Measurements from ENCODE around the gene ADGRF4.
"Not testable (repeated sequence)": the region's sequence is repeated elsewhere in the genome, so short reads cannot be mapped to it uniquely, and the experiment has no call there.

The ADGRF4 gene

DNA sequence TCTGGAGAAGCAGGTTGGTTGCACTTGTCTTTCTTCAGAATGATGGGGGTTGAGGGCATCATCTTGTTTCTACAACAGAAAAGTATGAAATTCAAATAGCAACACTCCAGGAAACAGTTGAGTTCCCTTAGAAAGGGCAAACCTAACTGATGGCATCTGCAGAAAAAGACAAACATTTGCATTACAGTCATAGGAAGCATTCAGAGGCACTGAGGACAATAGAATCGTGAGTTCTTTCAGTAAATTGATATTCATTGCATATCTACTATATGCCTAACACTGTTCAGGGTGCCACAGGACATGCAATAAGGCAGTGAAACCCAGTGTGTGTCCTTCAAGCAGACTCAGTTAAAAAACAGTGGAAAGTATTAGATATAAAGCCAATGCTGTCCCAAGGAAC lies 42.3 kb downstream of the ADGRF4 start:
- TF ChIP-seq, protein P1, sequence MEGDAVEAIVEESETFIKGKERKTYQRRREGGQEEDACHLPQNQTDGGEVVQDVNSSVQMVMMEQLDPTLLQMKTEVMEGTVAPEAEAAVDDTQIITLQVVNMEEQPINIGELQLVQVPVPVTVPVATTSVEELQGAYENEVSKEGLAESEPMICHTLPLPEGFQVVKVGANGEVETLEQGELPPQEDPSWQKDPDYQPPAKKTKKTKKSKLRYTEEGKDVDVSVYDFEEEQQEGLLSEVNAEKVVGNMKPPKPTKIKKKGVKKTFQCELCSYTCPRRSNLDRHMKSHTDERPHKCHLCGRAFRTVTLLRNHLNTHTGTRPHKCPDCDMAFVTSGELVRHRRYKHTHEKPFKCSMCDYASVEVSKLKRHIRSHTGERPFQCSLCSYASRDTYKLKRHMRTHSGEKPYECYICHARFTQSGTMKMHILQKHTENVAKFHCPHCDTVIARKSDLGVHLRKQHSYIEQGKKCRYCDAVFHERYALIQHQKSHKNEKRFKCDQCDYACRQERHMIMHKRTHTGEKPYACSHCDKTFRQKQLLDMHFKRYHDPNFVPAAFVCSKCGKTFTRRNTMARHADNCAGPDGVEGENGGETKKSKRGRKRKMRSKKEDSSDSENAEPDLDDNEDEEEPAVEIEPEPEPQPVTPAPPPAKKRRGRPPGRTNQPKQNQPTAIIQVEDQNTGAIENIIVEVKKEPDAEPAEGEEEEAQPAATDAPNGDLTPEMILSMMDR (IDR thresholded peaks at IDR 0.05; ENCODE audit: low read length) = no peak
- no peak for TF ChIP-seq EZH2 (IDR thresholded peaks at IDR 0.05; ENCODE audit: borderline replicate concordance, low read length)
- H3K27me3 ChIP-seq (ENCODE audit: insufficient read depth, low read length) = no peaks in the 10 kb centered on the region
- H3K79me2 ChIP-seq (ENCODE audit: insufficient read depth, low read length) = no peaks in the 10 kb centered on the region
- no peak overlapping the region for H3K4me3 ChIP-seq (ENCODE audit: low read depth, low read length, poor library complexity, severe bottlenecking)
- no peak overlapping the region for H2AFZ ChIP-seq (ENCODE audit: low read length)
- no peaks in the 10 kb centered on the region for H4K20me1 ChIP-seq (ENCODE audit: insufficient read depth, low read length)
- no peak overlapping the region for H3K27ac ChIP-seq (ENCODE audit: low read depth, low read length, poor library complexity, severe bottlenecking)
- H3K9me3 ChIP-seq (ENCODE audit: low read length) = no peaks in the 10 kb centered on the region
- H3F3A ChIP-seq (ENCODE audit: insufficient read depth, low read length) = no peaks in the 10 kb centered on the region
- no peaks in the 10 kb centered on the region for H3K4me1 ChIP-seq (ENCODE audit: insufficient read depth, low read length, severe bottlenecking)
- no peak overlapping the region for H3K4me2 ChIP-seq (ENCODE audit: low read length)
- H3K36me3 ChIP-seq (ENCODE audit: insufficient read depth, low read length) = no peaks in the 10 kb centered on the region
- no peak overlapping the region for H3K9ac ChIP-seq (ENCODE audit: low read length)
- H3K9me2 ChIP-seq (ENCODE audit: low read depth, low read length) = no peaks in the 10 kb centered on the region

DNA sequence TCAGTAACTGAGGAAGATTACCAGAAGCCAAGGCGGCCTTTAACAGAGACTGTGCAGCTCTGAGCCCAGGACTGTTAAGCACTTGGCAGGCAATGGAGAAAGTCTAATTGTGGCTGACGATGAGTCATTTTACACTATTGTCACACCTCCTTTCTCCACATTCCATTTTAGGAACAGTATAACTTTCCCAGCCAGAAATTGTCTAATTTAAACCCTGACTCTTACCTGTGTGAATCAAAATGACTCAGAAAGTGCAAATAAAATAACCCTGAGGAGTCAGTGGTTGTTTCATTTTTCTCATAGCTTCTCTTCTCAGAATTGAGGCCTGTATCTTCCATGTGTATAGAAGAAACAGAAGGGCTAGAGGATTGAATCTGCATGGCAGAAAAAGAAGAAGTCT lies 43.4 kb downstream of the ADGRF4 start:
- no peak overlapping the region for H2AFZ ChIP-seq (ENCODE audit: low read length)
- H3K4me2 ChIP-seq (ENCODE audit: low read length) = no peak overlapping the region
- no peaks in the 10 kb centered on the region for H3K9me2 ChIP-seq (ENCODE audit: low read depth, low read length)
- H3K27me3 ChIP-seq (ENCODE audit: insufficient read depth, low read length) = no peaks in the 10 kb centered on the region
- H3K9ac ChIP-seq (ENCODE audit: low read length) = no peak overlapping the region
- H3K36me3 ChIP-seq (ENCODE audit: insufficient read depth, low read length) = no peaks in the 10 kb centered on the region
- no peaks in the 10 kb centered on the region for H3K4me1 ChIP-seq (ENCODE audit: insufficient read depth, low read length, severe bottlenecking)
- H3K4me3 ChIP-seq (ENCODE audit: low read depth, low read length, poor library complexity, severe bottlenecking) = no peak overlapping the region
- TF ChIP-seq, protein P1 (IDR thresholded peaks at IDR 0.05; ENCODE audit: low read length) = no peak
- no peak for TF ChIP-seq EZH2 (IDR thresholded peaks at IDR 0.05; ENCODE audit: borderline replicate concordance, low read length)
- no peaks in the 10 kb centered on the region for H3K79me2 ChIP-seq (ENCODE audit: insufficient read depth, low read length)
- no peaks in the 10 kb centered on the region for H3F3A ChIP-seq (ENCODE audit: insufficient read depth, low read length)
- no peaks in the 10 kb centered on the region for H4K20me1 ChIP-seq (ENCODE audit: insufficient read depth, low read length)
- H3K9me3 ChIP-seq (ENCODE audit: low read length) = no peaks in the 10 kb centered on the region
- H3K27ac ChIP-seq (ENCODE audit: low read depth, low read length, poor library complexity, severe bottlenecking) = no peak overlapping the region

DNA sequence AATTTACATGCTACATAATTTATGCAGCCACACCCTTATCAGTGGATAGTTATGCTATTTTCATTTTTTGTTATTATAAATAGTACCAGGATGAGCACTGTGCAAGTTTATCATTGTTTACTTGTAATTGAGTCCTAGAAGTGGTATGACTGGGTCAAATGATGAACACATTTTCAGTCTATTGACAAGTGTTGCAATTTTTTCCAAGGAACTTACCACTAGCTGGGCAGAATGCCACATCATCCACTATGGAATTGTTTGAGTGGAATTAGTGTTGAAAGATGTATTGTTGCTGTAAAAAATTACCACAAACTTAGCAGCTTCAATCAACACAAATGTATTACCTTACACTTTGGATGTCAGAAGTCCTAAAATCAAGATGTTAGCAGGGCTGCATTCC lies 45.4 kb downstream of the ADGRF4 start:
- no peaks in the 10 kb centered on the region for H3K79me2 ChIP-seq (ENCODE audit: insufficient read depth, low read length)
- no peak overlapping the region for H3K9ac ChIP-seq (ENCODE audit: low read length)
- H3K4me1 ChIP-seq (ENCODE audit: insufficient read depth, low read length, severe bottlenecking) = no peaks in the 10 kb centered on the region
- no peaks in the 10 kb centered on the region for H3K9me3 ChIP-seq (ENCODE audit: low read length)
- no peak overlapping the region for H3K4me2 ChIP-seq (ENCODE audit: low read length)
- H4K20me1 ChIP-seq (ENCODE audit: insufficient read depth, low read length) = no peaks in the 10 kb centered on the region
- H3K9me2 ChIP-seq (ENCODE audit: low read depth, low read length) = no peaks in the 10 kb centered on the region
- no peak overlapping the region for H2AFZ ChIP-seq (ENCODE audit: low read length)
- no peaks in the 10 kb centered on the region for H3K27me3 ChIP-seq (ENCODE audit: insufficient read depth, low read length)
- H3F3A ChIP-seq (ENCODE audit: insufficient read depth, low read length) = no peaks in the 10 kb centered on the region
- no peak overlapping the region for H3K4me3 ChIP-seq (ENCODE audit: low read depth, low read length, poor library complexity, severe bottlenecking)
- no peaks in the 10 kb centered on the region for H3K36me3 ChIP-seq (ENCODE audit: insufficient read depth, low read length)
- H3K27ac ChIP-seq (ENCODE audit: low read depth, low read length, poor library complexity, severe bottlenecking) = no peak overlapping the region
- TF ChIP-seq EZH2 (IDR thresholded peaks at IDR 0.05; ENCODE audit: borderline replicate concordance, low read length) = no peak
- TF ChIP-seq, protein P1 (IDR thresholded peaks at IDR 0.05; ENCODE audit: low read length) = no peak

DNA sequence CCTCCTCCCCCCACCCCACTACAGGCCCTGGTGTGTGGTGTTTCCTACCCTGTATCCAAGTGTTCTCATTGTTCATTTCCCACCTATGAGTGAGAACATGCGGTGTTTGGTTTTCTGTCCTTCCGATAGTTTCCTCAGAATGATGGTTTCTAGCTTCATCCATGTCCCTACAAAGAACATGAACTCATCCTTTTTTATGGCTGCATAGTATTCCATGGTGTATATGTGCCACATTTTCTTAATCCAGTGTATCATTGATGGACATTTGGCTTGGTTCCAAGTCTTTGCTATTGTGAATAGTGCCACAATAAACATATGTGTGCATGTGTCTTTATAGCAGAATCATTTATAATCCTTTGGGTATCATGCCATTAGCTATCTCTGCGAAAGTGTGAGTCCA lies 46.9 kb downstream of the ADGRF4 start:
- not testable (repeated sequence) for H3F3A ChIP-seq (ENCODE audit: insufficient read depth, low read length); H3K9me3 ChIP-seq (ENCODE audit: low read length); H3K79me2 ChIP-seq (ENCODE audit: insufficient read depth, low read length); H3K4me2 ChIP-seq (ENCODE audit: low read length); H2AFZ ChIP-seq (ENCODE audit: low read length); H3K9me2 ChIP-seq (ENCODE audit: low read depth, low read length); H3K27ac ChIP-seq (ENCODE audit: low read depth, low read length, poor library complexity, severe bottlenecking); H3K27me3 ChIP-seq (ENCODE audit: insufficient read depth, low read length); H3K4me1 ChIP-seq (ENCODE audit: insufficient read depth, low read length, severe bottlenecking); H3K4me3 ChIP-seq (ENCODE audit: low read depth, low read length, poor library complexity, severe bottlenecking); H3K36me3 ChIP-seq (ENCODE audit: insufficient read depth, low read length); H4K20me1 ChIP-seq (ENCODE audit: insufficient read depth, low read length); H3K9ac ChIP-seq (ENCODE audit: low read length)

All from OCI-LY1 (cell line).